HG02763 (cell line): ENCODE data around the gene CD3G.
"Not testable (repeated sequence)": the region's sequence is repeated elsewhere in the genome, so short reads cannot be mapped to it uniquely, and the experiment has no call there.

Experiments
- ATAC-seq: cut with Tn5 transposase; IDR thresholded peaks from one replicate; pipeline ENCODE4 v1.9.1; 2021; ENCODE audit warnings: mild to moderate bottlenecking, moderate library complexity; ENCODE audit not compliant: unreplicated experiment

Gene CD3G

DNA sequence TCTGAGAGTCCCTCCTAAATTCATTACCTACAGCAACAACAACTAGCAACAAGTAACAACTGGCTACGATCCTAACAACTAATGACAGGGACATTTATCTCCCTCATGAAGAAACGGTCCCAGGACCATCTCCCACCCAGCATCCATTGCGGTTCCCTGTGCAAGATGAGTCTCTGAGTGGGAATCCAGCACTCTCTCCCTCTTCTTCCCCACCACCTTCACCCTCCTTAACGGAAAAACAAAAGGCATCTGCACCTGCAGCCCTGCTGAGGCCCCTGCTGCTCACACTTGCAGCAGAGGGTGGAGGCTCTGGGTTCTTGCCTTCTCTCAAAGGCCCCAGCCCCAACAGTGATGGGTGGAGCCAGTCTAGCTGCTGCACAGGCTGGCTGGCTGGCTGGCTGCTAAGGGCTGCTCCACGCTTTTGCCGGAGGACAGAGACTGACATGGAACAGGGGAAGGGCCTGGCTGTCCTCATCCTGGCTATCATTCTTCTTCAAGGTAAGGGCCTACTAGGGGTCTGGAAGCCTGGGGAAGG lies at the start of gene CD3G:
TSS of gene CD3G (plus strand) at position 364 of the 535 bp plus-strand sequence. CDS start at position 444, 80 bp downstream.
- ATAC-seq: no peak

DNA sequence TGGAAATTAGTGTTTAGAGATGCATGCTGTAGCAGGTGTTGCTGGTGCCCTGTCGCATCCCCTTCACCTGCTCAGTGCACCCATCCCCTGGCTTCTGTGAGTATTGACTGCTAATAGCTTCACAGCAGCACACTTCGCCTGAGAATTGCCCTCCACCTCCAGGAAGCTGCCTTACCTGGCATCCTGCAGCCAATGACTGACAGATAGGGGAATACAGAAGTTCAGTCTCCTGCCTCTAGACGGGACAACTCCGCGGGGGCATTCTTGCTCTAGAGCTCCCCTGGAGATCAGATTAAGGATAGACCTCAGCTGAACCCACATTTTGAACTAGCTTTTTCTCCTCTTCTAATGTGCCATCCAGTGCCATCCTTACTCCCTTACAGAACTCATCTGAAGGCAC lies 48.9 kb upstream of the CD3G start:
- ATAC-seq: no peak

DNA sequence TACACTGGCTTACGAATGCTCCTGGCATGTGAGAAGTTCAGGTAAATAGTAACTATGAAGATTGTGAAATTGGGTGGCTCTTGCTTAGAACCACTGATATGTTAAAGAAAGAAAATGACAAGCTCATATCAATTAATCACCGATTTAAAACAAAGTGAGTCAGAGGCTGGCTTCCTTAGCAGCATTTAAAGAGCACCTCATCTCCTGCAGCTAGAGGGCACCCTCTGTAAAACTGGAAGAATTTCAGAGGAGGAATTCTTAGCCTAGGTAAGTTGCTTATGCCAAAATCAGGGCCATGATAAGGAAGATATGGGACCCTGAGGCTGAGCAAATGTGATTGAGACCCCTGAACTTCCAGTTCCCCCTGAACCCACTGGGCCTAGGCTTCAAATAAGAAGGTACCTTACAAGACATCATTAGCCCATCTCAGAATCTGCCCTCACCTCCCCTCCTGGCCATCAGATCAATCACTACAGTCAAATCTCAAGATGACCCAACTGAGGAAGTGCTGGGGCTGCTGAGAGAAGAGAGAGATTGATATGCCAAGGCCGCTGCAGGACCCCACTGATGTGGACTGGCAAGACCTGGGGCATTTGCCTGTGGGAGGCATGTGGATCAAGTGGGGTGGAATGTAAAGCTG lies 48.2 kb upstream of the CD3G start:
- no peak for ATAC-seq

DNA sequence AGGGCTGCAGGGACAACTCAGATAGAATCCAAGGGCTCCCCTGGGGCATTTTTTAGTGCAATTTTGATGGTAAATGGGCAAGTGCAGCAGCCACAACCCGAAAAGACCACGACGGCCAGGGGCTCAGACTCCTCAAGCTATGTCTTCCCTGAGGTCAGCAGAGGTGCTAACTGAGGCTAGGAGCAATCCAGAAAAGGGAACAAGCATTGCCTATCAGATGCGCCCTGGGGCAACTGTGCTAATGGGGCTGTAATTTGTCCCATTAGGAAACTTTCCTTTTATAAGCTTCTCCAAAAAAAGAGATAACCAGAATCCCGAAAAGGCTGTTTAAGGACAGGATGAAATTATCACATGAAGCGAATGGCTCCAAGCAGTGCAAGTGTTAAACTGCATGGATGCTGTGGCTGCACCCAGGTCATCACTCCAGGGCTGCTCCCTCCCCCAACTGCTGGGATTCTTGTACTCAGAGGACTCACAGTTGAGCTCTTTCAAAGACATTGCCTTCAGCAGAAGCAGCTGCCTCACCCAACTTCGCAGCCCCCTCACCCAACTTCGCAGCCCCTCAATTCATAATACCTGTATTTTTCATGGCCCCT lies 42.4 kb upstream of the CD3G start:
- ATAC-seq: no peak

DNA sequence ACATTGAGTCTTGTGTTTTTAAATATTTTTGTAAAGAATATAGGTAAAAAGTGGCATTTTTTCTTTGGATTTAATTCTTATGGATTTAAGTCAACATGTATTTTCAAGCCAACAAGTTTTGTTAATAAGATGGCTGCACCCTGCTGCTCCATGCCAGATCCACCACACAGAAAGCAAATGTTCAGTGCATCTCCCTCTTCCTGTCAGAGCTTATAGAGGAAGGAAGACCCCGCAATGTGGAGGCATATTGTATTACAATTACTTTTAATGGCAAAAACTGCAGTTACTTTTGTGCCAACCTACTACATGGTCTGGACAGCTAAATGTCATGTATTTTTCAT lies 39.9 kb upstream of the CD3G start:
- no peak for ATAC-seq

DNA sequence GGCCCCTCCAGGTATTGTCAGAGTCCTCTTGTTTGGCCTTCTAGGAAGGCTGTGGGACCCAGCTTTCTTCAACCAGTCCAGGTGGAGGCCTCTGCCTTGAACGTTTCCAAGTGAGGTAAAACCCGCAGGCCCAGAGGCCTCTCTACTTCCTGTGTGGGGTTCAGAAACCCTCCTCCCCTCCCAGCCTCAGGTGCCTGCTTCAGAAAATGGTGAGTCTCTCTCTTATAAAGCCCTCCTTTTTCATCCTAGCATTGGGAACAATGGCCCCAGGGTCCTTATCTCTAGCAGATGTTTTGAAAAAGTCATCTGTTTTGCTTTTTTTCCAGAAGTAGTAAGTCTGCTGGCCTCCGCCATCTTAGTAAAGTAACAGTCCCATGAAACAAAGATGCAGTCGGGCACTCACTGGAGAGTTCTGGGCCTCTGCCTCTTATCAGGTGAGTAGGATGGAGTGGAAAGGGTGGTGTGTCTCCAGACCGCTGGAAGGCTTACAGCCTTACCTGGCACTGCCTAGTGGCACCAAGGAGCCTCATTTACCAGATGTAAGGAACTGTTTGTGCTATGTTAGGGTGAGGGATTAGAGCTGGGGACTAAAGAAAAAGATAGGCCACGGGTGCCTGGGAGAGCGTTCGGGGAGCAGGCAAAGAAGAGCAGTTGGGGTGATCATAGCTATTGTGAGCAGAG lies 39.4 kb upstream of the CD3G start, which contains the start of gene CD3E:
TSS of gene CD3E (plus strand) at position 163 of the 681 bp plus-strand sequence. CDS start at position 386, 223 bp downstream.
- ATAC-seq: no peak

DNA sequence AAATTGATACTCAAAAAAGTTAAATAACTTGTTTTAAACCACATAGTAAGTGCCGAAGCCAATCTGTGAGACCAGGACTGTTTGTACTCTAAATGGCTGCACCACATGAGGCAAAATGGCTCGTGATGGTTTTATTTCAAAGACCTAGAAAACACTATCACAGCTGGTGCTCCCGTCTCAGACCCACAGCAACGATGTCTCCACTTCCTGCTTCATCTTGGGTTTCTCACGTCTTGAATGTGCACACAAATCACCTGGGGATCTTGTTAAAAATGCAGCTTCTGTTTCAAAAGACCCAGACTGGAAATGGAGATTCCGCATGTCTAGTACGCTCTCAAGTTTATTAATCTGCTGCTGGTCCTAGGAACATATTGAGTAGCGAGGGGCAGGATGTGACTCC lies 38.4 kb upstream of the CD3G start:
- no peak for ATAC-seq

DNA sequence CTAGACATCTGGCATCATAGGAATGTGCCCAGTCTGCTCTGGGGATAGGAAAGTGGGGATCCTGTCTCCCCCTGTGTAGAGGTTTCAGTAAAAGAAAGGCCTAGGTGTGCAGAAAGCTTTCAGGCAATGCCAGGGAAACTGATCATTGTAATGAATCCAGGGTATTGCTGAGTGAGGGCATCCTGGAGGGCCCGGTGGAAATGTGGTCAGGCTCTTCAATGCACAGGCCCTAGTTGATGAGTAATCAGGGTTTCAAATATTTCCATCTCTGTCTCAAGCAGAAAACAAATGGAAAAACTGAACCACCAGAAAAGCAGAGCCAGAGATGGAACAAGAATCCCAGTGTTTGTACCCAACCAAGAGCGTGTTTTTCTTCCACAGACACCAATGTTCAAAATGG lies 37.6 kb upstream of the CD3G start:
- no peak for ATAC-seq

DNA sequence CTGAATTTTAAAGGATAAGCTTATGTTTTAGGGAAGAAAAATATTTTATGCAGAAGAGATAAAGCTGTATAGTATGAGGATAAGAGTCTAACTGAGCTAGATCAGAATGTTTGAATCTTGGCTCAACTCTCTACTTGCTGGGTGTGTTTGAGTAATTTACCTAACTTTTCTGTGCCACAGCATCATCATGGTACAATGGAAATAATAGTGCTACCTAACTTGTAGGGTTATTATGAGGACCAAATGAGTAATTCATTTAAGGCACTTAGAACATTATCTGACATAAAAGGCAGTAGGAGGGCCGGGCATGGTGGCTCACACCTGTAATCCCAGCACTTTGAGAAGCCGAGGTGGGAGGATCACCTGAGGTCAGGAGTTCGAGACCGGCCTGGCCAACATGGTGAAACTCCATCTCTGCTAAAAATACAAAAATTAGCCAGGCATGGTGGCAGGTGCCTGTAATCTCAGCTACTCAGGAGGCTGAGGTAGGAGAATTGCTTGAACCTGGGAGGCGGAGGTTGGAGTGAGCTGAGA lies 35.1 kb upstream of the CD3G start:
- not testable (repeated sequence) for ATAC-seq

DNA sequence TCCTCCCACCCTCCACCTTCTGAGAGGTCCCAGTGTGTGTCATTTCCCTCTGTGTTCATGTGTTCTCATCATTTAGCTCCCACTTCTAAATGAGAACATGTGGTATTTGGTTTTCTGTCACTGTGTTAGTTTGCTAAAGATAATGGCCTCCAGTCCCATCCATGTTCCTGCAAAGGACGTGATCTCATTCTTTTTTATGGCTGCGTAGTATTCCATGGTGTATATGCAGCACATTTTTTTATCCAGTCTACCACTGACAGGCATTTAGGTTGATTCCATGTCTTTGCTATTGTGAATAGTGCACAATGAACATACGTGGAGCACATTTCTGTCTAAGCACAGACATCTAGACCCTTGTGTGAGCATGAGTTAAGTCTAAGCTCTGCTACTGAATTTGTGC lies 33.9 kb upstream of the CD3G start:
- ATAC-seq: no peak

DNA sequence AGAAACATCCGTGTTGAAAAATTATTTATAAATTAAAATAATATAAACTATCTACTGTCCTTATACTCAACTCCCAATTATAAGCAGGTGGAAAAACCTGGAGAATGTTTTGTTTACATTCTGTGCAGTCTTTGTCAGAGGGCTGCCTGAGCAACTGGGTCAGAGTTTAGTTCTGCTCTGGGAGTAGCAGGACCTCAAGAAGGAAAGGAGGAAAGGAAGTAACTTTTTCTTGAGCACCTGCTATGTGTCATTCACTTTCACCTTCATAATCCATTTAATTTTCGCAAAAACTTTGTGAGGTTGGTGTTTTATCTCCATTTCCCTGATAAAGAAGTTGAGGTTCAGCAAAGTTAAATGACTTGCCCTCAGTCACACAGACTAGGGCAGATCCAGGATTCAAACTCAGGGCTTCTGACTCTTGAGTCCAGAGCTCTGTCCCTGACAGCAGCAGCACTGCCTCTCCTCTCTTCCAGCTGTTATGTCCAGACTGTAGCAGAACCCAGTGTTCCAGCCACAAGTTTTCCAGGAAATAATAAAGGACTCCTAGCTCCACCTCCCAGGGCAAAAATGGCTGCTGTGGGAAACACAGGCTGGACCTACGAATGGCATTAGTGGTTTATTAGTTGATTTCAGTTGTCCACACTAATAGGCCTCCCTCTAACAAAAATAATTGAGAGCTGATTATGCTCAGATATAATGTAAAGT lies 33.2 kb upstream of the CD3G start:
- ATAC-seq: no peak

DNA sequence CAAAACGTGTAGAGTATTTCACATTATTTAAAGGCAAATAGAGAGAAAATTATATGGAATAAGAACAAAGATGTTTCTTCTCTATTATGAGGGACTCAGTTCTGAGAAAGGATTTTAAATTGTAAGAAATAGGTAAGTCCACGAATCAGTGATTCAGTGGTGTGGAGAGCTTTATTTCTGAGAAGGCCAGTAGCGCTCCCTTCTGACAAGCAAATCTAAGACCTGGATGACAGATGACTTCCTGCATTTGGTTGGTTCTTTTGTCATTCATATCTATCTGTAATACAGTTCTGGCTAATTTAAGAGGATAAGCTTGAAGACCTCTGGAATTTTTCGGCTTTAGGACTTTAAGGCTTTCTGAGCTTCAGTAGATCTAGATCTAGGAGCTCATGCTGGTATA lies 32.6 kb upstream of the CD3G start:
- no peak for ATAC-seq

DNA sequence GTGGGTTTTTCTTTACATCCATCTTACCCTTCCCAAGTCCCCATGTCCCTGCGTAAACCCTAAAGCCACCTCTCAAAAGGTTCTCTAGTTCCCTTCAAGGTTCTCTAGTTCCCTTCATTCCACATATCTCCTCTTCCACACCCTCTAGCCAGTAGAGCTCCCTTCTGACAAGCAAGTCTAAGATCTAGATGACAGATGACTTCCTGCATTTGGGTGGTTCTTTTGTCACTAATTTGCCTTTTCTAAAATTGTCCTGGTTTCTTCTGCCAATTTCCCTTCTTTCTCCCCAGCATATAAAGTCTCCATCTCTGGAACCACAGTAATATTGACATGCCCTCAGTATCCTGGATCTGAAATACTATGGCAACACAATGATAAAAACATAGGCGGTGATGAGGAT lies 31.8 kb upstream of the CD3G start:
- no peak for ATAC-seq

DNA sequence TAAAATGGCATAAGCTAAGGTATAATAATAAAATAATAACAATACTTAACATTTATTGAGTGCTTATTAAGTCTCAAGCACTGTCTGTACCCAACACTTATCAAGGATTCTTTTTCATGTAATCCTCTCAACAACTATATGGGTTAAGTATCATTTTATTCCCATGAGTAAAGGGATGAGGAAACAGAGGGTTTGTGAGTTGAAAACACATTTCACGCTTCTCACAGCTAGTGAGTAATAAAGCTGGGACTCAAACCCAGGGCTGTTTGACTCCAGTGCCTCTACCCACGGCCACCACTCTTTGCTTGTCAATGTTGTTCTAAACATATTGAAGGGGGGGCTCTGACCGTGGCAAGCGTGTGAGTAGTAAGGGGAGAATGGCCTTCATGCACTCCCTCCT lies 30.9 kb upstream of the CD3G start:
- no peak for ATAC-seq

DNA sequence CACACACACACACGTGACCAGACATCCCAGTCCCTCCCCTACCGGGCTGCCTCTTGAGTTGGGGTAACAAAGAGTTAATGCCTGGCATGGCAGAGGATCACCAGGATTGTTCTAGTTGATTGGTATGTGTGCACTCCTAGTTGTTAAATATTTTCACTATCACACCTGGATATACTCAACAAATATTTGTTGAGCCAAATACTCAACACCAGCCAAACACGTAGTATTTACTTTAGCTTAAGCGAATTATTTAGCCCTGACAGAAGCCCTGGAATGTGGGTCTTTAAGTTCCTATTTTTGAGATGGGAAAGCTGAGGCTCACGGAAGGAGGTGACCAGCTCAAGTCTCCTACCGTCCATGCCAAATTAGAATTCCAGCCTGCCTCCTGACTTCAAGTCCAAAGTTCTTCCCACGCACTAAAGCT lies 29.1 kb upstream of the CD3G start:
- ATAC-seq: no peak

DNA sequence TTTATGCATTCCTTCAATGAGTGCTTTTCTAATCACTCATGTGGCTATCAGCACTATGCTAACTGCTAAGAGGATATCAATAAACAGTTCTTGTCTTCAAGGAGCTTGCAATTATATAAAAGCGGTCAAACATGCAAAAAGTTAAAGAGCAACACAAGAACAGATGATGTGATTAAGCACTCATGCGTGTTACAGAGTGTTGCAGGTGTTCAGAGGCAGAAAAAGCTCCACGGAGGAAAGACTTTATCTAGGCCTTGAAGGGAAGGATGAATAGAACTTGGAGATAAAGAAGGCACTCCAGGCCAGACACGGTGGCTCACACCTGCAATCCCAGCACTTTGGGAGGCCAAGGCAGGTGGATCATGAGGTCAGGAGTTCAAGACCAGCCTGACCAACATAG lies 26.0 kb upstream of the CD3G start:
- ATAC-seq: no peak

DNA sequence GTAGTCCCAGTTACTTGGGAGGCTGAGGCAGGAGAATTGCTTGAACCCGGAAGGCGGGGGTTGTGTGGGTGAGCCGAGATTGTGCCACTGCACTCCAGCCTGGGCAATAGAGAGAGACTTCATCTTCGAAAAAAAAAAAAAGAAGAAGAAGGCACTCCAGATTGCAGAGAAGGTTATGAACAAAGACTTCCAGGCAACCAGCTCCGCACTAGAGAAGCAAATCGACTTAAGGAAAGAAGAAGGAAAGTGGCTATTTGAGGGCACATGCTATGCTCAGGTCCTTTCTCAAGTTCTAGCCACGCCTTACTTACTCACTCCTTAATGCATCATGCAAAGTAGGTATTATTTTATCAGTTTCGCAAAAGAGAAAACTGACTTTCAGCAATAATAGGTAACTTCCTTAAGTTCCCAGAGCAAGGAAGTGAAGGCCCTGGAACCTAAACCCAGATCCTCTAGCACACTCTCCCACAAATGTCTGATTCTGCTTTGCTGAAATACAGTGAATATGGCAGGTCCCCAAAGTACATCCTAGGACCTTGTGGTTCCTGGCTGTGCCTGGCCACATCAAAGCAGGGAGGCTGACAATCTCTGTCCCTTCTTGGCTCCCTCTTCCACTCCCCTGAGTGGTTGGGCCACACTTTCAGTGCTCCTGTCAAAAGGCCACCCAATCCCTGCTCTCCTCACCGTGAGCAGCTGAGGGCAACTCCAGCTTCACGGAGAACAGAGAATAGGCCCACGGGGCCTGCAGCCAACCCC lies 25.4 kb upstream of the CD3G start:
- no peak for ATAC-seq

DNA sequence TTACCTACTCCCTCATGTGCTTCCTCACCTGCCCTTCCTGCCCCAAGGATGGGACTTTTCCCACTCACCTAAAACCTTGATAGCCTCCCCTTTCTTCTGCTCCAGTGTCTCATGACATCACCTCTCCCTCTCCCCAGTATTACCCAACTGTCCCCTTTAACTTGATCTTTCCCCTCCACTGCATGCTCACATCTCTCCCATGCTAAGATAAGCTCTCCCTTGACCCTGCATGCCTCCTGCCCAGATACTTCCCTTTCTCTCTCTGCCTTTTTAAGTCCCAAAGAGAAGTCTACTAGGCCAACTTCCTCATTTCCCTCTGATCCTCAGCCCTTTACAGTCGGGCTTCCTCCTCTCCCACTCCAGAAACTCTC lies 24.8 kb upstream of the CD3G start:
- no peak for ATAC-seq

DNA sequence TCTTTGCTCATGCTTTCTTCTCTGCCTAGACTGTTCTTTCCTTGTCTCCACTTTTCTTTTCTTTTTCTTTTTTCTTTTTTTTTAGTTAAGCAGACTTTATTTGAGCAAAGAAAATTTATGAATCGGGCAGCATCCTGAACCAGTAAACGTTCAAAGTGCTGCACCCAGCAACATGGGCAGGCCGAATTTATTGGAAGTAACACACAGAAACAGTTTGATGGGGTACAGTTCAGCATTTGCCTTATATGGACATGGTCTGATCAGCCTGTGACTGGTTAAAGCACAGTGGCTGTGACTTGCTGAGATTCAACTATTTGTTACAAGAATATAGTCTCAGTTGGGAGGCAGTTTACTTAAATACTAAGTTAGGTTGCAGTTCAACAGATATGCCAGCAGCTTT lies 23.6 kb upstream of the CD3G start:
- ATAC-seq: no peak

DNA sequence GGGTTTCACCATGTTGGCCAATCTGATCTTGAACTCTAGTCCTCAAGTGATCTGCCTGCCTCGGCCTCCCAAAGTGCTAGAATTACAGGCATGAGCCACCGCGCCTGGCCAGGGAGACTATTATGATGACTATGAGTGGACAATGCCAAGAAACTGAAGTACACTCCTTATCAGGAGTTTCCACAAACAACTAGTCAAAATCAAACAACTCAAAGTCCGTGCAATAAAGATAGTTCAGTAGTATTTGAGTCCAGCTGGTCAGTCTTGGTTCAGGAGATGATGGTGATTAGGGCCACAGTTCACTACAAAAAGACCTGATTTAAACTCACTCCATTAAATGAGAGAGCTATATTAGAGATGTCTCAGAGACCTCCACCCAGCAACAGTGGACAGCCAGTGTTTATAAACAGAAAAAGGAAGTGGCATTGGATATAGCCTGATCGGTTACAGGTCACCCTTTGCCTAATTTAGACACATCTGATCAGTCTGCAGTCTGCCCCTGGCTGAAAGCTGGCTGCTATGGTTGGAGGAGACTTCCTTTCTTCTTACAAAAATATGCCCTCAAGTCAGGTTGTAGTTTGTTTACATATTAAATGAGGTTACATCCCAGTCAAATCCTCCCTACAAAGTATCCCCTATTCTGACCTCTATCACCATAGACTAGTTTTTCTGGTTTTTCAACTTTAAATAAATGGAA lies 22.6 kb upstream of the CD3G start:
- no peak for ATAC-seq
